TTC549 (cell line): Measurements from ENCODE around the gene VSTM4.

Experiments
- FAIRE-seq: peaks from 2 replicates; lab custom pipeline; 2012; peaks lifted over from hg19 to GRCh38; lab: Jason Lieb, UNC

VSTM4 gene

GRCh38 chr10:49141541-49142332 lies 26.4 kb upstream of the VSTM4 start:
- no peak for FAIRE-seq

- no peak for FAIRE-seq
Observed at GRCh38 chr10:49140304-49141177, 25.2 kb upstream of the VSTM4 start.

DNA sequence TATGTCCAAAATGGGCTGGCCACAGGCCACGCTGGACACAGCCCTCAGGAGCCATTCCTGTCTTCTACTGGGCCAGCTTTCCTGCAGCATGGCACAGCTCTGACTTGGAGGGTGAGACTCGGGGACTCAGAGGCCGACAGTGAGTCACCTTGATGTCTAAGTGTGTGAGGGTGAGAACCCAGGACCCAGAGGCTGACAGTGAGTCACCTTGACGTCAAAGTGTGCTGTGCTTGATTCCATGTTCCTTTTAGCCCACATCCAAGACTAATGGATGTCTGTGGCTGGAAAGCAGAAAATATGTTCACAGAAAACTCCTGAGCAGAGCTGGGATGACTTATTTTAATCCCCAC lies 24.5 kb upstream of the VSTM4 start:
- no peak for FAIRE-seq

DNA sequence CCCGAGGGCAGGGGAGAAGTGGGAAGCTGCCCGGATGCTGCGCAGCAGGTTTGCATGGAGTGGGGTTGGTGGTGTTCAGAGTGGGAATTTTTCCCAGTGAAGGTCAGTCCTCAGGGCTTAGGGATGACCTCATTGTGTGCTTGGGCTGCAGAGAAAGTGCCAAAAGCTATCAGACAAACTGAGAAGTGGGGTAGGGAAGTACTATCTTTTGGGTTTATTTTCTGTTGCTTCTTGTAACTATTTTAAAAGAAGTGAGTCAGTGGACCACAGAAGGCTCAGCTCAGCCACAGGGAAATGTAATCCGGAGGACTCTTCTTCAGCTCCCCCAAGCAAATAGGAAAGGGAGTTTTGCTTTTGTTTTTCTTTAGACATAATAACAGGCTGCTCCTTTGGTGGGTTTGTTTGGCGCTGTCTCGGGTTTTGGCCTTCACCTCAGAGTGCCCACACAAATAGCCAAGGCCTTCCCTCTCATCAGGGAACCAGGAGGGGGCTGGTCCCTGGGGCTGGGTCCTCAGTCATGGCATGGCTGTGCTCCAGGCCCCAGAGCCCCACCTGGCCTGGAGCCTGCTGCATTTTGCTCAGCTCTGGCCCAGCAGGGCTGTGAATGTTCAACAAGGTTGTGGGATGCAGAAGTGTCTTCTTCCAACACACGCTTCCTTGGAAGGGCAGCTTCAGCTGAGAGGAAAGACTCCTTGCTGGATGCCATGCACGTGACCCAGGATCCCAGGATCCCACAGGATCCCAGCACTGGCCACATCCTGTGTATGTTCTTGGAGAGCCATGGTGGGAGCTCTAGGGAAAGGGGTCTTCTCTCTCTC lies 23.9 kb upstream of the VSTM4 start:
- FAIRE-seq: no peak

GRCh38 chr10:49138361-49138891 lies 23.1 kb upstream of the VSTM4 start:
- FAIRE-seq: no peak

GRCh38 chr10:49136525-49136924 lies 21.2 kb upstream of the VSTM4 start:
- FAIRE-seq: no peak

- no peak for FAIRE-seq
Observed at GRCh38 chr10:49135575-49136313, 20.4 kb upstream of the VSTM4 start.

DNA sequence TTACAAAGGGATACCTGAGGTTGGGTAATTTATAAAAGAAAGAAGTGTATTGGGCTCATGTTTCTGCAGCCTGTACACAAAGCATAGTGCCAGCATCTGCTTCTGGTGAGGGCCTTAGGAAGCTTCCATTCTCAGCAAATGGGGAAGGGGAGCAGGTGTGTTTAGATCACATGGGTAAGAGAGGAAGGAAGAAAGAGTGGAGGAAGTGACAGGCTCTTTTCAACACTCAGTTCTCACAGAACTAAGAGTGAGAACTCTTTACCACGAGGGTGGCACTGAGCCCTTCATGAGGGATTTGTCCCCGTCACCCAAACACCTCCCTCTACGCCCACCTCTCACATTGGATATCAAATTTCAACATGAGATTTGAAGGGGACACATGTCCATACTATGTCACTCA lies 19.0 kb upstream of the VSTM4 start:
- no peak for FAIRE-seq

DNA sequence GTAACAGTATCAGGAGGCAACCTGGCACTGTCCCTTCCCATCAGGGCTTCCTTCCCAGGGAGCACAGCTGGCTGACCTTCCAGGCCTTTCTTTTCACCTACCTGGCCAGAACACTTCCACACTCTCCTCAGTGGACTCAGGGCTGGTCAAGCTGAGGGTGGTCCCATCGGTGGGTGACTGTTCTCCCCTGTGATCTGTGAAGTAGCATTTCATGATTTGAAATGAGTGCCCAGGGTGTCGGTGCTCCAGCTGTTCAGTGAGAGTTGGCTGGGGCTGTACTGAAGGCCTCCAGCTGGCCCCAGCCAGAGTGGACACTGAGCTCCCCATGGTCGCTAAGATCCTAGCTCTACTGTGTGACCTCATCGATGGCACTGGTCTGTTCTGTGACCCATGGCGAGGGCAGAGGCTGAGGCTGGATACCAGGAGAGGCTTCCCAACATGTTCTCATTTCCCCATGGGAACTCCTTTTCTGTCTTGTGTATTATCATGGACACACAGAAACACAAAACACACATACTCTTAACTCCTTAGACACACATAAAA lies 18.5 kb upstream of the VSTM4 start, which contains the start of gene FAM170B:
Gene FAM170B, minus strand, starts transcription at position 316 of the 543 bp plus-strand sequence. Its CDS starts 103 bp downstream, at position 213.
- no peak for FAIRE-seq

DNA sequence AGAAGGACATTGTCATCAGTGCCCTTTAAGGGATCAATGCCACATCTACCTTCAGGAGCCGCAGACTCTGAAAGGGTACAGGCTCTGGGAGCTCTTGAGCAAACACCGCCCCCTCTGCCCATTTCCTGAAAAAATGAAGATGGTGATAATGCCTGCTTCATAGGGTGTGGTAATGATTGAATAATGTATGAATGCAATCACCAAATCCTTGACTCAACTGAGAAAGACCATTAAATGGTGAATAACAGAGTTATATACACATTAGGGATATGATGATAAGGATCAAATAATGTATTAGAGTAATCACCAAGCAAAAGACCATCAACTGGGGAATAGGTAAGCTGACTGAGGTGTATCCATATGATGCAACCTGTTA lies 17.0 kb upstream of the VSTM4 start:
- FAIRE-seq: no peak

DNA sequence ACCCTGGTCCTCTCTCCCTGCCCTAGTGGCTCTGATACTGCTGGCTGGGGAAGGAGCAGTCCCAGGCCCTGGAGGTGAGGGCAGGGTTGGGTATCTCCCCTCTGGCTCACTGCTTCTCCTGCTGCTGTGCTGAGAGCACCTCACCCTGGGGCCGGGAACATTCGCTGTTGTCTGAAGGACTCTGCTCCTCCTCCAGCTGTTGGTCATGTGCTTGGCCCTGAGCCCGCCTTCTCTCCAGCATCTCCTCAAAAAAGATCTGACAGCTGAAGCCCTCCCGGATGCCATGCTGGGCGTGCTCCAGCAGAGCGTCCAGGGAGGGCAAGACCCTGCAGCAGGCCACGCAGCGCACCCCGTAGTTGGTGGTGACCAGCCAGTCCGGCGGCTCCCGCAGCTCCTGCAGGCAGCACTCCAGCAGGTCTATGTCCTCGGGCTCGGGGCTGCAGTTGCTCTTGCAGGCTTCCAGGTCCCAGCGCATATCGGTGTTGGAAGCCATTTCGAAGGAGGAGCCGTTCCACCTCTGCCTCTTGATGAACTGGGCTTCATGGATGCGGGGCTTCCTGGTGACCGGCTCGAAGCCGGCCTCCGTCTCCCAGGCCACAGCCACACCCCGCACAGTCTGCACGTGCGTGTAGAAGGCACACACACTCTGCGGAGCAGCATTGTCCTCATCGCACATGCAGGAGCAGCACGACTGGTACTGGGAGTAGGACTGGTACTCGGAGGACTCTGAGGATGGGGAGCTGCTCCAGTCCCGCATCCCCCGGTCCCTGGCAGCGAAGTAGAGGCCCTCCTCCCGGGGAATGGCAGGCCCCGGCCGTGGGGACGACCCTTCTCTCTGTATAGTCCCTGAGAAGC lies 16.4 kb upstream of the VSTM4 start:
- no peak for FAIRE-seq

- no peak for FAIRE-seq
Observed at GRCh38 chr10:49129376-49129775, 14.1 kb upstream of the VSTM4 start.

DNA sequence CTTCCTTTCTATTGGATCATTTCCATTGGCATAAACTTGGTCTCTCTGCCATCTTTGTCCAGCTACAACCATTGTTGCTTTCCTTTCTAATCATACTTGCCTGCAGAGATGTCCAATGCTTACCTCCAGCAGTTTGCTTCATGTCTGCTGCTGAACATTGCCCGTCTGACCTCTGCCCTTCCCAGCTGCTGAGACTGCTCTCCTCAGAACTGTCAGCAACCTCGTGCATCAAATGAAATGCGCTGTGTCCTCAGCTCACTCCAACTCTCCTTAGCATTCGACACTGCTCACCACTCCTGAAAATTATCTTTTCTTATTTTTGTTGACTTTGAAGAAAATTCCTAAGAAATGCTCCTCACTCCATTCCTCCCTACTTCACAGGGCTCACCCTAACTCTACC lies 13.5 kb upstream of the VSTM4 start:
- no peak for FAIRE-seq

GRCh38 chr10:49123981-49124950 lies 8.9 kb upstream of the VSTM4 start:
- no peak for FAIRE-seq

DNA sequence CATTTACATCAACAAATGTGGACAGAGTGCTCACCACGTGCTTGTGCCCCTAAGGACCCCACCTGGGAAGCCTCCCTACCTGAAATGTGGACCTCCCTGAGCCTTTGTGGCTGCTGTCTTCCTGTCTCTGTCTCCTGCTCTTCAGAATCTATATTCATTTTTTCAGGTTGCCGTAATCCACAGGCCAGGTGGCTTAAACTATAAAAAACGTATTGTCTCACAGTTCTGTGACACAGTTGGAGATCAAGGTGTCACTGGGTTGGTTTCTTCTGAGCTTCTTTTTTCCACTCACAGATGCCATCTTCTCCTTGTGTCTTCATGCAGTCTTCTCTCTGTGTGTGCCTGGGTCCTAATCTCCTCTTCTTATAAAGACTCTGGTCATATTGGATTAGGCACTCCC lies 5.6 kb upstream of the VSTM4 start:
- FAIRE-seq: no peak

DNA sequence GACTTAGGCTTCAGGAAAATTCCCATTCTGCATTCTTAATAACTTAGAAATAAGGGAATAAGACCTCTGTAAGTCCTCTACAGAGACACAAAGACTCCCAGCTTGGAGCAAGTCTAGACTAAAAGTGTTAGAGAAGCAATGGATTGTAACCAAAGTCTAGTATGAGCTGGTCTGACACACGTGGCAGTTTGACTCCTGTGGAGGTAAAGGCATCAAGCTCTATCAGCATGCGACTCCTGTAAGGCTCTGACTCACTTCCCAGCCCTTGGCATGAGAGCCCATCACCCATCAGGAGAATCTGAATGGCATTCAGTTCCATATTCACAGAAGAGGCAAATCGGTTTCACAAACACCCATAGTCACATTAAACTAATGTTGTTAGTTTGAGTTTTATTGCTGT lies 4.4 kb upstream of the VSTM4 start:
- FAIRE-seq: no peak

GRCh38 chr10:49118430-49119074 lies 3.2 kb upstream of the VSTM4 start:
- FAIRE-seq: no peak

GRCh38 chr10:49117376-49118070 lies 2.2 kb upstream of the VSTM4 start:
- no peak for FAIRE-seq
